HG02678 (cell line): ENCODE measurements around the gene CPAMD8.
"Not testable (repeated sequence)": the region's sequence is repeated elsewhere in the genome, so short reads cannot be mapped to it uniquely, and the experiment has no call there.

Experiments used
- ATAC-seq: cut with Tn5 transposase; IDR thresholded peaks from one replicate; pipeline ENCODE4 v1.9.1; 2021; ENCODE audit warnings: mild to moderate bottlenecking, moderate library complexity; ENCODE audit not compliant: unreplicated experiment

Gene CPAMD8

DNA sequence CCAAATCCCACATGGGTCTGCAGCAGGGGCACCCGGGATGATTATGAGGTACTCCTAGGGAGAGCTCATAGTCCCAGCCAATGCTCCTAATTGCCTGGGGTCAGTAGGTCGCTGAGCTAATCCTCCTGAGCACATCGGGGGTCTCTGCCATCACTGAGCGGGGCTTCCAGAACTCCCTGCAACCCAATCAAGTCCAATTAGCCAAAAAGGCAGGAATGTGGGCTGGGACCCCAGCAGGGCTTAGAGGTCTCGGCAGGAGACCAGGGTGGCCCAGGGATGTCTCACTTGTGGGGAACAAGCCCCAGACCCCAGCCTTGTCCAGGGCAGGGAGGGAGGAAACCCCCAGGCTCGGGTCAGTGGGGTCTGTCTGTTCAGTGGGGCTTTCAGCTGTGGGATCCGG lies 17.1 kb upstream of the CPAMD8 start:
- ATAC-seq, result no peak

DNA sequence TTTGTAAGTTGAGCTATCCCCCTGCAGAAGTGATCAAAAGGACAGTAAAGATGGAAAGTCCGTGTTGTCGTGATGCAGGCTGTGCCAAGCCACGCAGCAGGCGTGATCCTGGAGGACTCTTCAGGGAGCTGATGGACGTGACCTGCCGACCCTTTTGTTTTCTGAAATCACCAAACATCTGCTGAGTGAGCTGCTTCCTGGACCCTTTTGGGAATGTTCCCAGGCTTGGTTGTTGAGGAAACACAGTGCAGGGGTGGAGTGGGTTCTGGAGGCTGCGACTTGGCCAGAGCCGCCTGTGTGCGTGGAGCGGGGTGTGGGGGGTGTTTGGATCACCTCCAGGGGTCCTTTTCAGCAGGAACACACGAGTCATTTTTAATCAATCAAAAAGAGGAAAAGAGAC lies 15.4 kb upstream of the CPAMD8 start:
- ATAC-seq, result no peak

DNA sequence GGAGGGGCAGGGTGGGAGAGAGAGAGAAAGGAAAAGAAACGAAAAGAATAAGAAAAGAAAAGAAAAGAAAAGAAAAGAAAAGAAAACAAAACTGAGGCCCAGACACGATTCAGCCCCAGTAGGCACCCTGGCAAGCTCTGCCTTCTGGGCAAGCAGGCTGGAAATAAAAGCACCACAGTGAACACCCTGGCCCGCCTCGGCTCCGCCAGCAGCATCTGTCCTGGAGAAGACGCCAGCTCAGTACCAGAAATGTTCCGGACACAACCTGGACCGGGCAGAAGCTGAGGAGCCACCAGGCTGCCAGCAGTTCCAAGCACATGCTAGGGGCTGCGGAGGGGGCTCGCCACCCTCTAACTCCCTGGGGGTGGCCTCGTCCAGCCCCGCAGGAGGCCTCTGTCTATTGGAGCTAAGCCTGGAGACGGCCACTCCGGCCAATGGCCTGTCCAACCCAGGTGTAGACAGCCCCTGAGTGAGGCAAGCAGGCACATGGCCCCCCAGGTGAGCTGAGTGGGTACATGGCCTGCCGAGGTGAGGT lies 11.4 kb upstream of the CPAMD8 start:
- ATAC-seq, result no peak

DNA sequence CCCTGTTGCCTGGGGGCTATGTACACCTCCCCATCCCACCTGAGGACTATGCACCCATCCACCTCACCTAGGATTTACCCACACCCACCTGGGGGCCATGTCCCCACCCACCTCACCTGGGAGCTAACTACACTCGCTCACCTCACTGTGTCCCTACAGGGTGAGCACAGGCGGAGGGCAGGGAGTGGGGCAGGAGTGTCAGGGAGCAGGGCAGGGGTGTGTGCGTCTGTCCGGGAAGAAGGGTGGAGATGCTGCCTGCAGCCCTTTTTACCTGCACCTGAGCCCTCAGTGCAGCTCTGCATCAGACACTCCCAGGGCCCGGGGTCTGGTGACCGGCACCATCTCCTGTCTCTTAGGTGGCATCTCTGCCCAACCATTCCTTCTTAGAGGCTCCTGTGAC lies 10.6 kb upstream of the CPAMD8 start:
- ATAC-seq, result no peak

DNA sequence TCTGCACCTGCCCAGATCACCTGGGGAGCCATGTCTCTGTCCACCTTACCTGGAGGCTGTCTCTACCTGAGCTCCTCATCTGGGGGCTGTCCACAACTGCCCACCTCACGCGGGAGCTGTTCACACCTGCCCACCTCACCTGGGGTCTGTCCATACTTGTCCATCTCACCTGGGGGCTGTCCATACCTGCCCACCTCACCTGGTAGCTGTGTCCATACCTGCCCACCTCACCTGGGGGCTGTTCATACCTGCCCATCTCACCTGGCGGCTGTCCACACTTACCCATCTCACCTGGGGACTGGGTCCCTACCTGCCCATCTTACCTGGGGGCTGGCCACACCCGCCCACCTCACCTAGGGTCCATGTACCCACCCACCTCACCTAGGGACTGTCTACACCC lies 10.0 kb upstream of the CPAMD8 start:
- no peak for ATAC-seq

DNA sequence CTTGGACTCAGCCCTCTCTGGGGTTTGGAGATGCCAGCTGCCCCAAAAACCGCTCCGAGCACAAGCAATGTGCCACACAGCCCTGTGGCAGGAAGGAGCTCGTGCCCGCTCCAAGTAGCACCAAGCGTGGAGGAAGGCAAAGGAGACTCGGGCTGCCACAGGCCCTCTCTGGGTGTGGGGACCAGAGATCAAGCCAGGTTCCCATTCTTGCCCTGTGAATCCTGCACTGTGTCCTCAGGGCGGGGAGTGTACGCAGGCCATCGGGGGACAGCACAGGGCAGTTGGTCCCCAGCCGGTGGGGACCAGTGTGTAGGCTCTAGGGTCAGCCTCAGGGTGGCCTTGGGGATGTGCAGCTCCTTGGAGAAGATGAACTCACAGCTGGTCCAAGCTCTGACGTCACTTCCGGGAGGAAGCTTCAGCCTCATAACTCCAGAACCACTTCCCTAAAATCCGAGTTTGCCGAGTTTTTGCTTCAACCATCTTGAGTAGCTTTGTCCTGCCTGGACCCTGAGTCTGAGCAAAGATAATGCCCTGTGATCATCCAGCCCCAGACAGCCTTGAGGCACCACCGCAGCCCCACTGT lies 9.3 kb upstream of the CPAMD8 start:
- no peak for ATAC-seq

DNA sequence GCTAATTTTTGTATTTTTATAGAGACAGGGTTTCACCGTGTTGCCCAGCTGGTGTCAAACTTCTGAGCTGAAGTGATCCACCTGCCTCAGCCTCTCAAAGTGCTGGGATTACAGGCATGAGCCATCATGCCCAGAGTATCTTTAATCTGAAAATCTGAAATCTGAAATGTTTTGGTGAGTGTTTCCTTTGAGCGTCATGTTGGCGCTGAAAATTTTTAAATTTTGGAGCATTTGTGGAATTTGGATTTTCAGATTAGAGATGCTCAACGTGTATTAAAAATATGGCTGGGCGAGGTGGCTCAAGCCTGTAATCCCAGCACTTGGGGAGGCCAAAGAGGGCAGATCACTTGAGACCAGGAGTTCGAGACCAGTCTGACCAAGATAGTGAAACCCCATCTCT lies 5.1 kb upstream of the CPAMD8 start:
- ATAC-seq, result no peak

DNA sequence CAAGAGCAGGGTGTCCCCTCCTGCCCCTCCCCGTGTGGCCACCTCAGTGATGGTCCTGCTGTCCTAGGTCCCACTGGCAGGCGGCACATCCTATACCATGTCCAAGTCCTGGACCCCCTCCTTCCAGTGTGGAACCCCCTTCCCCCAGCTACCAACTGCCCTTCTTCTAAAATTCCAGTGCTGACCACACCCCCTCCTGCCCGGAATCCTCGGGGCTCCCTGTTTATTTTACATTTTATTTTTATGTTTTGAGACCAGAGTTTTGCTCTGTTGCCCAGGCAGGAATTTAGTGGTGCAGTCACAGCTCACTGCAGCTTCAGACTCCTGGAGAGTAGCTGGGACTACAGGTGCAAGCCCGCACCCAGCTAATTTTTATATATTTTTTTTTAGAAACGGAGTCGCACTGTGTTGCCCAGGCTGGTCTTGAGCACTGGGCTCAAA lies 945 bp upstream of the CPAMD8 start:
- no peak for ATAC-seq

DNA sequence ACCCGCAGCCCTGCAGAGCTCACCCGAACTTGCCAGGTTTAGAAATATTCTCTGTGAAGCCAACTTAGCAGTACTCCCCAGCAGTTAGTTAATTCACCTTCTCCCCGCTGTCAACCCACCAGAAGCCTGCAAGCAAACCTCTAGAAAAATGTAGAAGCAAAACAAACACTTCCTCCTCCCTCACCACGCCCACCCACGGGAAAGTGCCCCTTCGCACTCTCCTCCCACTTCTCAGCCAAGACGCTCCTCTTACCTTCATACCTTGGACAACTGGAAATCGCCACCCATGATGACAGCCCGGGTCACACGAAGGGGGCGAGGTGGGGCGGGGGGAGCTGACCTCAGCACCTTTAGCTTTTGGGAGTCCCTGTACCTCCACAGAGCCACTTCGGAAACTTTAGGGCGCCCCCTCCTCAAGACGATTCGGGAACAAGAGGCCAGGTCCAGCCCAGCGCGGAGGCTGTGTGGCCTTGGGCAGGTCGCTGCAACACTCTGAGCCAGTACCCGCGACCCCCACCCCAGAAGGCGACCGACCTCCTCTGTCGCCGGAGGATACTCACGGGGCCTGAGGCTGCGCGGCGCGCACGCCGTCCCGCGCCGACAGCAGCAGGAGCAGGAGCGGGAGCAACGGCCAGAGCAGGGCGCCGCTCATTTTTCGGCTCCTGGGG lies 485 bp downstream of the CPAMD8 start:
- ATAC-seq, result no peak

DNA sequence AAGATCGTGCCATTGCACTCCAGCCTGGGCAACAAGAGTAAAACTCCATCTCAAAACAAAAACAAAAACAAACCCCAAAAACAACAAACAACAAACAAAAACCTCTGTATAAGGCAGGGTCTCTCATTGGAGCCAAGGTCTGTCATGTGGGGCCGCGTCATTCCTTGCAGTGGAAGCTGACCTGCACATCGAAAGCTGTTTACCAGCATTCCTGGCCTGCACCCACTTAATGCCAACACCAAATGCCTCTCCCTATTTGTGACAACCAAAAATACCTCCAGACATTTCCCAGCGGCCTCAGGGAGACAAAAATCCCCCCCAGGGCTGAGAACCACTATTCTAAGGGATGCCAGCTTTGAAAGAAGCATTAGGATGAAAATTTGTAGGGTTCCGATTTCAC lies 1.2 kb downstream of the CPAMD8 start:
- no peak for ATAC-seq

DNA sequence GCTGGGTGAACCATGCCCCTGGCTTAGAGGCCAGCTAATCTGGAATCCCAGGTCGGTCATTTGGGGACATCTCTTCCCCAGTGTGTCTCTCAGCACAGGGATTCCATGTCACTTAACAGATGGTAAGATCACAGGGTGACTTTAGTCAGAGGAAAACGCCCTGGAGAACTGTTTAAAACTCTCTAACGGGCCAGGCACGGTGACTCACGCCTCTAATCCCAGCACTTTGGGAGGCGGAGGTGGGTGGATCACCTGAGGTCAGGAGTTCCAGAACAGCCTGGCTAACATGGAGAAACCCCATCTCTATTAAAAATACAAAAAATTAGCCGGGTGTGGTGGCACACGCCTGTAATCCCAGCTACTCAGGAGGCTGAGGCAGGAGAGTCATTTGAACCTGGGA lies 1.7 kb downstream of the CPAMD8 start:
- ATAC-seq, result not testable (repeated sequence)

DNA sequence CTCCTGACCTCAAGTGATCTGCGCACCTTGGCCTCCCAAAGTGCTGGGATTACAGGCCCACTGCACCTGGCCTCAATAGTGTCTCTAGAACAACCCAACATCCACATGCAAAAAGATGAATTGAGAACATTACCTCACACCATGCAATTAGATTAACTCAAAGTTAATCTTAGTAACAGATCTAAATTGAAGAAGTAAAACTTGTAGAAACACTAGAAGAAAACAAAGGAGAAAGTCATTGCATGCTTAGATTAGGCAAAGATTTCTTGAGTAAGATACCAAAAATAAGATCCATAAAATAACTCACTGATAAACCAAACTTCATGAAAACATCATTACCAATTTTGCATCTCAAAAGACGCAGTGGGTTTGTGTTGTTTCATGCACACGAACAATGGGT lies 2.8 kb downstream of the CPAMD8 start:
- ATAC-seq, result no peak

DNA sequence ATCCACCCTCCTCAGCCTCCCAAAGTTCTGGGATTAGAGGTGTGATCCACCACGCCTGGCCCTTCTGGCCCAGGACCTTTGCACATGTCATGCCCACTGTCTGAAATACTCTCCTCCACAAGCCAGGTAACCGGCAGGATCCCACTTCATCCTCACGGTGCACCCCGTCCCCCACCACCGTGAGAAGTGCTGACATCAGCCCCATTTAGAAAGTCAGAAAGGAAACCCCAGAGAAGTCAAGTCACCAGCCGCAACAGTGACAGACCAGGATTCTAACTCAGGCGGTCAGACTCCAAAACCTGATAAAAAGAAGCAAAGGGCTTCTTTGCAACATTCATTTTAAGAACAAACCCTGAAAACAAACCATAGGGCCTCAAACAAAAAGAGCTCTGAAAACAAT lies 3.9 kb downstream of the CPAMD8 start:
- no peak for ATAC-seq

DNA sequence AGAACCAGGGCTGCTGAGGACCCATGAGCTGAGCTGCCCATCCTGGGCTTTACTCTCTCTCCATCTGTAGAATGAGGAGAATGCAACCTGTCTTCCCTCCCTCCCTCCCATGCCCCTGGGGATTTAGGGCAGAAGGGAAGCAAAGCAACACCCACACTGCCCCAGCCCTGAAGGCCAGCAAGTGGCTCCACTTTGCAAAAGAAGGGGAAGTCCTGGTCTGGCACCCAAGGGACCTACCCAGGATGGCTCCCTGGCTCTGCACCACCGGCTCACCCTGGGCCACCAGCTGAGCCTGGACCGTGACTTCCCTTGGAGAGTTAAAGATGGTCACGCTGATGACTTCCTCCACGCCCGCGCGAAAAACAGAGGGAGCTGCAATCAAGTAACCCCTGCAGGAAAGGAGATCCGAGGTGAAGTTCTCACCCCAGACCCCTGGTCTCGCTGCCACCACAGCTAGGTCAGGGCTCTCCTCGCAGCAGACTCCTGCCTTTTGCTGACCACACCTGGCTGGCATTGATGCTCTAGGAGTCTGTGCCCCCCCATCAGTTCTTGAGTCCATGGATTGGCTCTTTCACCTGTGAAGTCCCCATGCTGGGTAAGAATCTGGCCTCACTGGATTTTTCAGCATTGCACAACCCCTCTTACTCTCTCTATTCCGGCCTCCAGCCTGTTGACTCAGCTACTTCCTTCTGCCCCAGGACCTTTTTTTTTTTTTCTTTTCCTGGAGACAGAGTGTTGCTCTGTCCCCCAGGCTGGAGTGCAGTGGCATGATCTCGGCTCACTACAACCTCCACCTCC lies 4.6 kb downstream of the CPAMD8 start:
- no peak for ATAC-seq

DNA sequence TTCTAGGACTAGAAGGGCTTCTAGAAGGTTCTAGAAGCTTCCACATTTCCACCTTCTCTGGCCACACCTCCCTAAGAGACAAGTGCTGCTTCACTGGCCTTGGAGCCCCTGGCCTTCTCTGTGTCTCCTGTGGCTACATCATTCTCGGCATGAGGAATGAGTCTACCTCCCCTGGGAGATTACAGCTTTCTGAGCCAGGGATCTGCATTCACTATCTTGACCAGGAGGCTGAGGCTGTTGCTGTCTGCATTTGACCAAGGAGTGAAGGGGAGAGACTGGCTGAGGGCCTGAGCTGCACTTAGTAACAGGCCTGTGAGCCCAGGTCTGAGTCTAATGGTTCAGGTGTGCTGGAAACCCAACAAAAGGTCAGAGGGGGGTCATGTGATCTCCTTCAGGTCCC lies 5.3 kb downstream of the CPAMD8 start:
- ATAC-seq, result no peak

DNA sequence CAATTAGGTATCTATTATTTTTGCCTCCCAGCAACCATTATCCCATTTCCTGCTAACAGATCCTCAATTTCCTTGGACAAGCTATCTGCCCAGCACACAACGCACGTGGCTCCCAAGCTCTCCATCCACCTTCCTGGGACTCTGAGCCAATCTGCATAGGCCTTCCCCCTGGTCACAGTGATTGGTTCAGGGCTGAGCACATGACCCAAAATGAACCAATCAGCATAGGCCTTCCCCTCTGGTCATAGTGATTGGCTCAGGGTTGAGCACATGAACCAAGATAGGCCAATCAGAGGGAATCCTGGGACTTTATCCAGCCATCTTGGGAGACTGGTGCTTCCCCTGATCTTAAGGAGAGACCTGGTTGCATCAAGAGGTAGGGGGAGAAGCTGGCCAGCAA lies 5.8 kb downstream of the CPAMD8 start:
- no peak for ATAC-seq

DNA sequence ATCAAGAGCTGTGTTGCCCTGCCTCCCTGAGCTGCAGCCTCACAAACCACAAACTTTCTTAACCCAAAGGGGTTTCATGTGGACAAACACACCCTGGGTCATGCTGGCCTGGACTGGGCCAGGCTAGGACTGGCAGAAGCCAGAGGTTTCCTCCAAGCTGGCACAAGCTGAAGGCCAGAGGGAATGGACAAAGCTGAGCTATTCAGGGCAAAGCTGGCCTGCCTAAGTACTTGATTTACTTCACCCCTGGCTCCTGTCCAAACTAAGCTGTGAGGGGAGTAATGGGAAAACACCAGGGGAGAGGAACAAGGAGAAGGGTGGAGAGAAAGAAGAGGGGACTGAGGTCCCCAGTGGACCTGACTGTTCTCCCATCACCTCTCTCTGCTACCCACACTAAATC lies 6.2 kb downstream of the CPAMD8 start:
- no peak for ATAC-seq

DNA sequence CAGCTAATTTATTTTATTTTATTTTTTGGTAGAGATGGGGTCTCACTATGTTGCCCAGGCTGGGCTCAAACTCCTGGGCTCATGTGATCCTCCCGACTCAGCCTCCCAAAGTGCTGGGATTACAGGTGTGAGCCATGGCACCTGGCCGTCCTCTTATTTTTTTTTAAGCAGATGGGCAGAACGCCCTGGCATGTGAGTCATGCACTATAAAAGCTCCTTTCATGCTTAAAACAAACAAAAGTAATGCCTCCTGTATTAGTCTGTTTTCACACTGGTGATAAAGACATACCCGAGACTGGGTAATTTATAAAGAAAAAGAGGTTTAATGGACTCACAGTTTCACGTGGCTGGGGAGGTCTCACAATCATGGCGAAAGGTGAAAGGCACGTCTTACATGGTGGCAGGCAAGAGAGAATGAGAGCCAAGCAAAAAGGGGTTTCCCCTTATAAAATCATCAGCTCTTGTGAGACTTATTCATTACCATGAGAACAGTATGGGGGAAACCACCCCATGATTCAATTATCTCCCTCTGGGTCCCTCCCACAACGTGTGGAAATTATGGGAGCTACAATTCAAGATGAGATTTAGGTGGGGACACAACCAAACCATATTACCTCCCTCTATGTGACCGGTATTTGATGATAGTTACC lies 12.3 kb downstream of the CPAMD8 start:
- not testable (repeated sequence) for ATAC-seq

DNA sequence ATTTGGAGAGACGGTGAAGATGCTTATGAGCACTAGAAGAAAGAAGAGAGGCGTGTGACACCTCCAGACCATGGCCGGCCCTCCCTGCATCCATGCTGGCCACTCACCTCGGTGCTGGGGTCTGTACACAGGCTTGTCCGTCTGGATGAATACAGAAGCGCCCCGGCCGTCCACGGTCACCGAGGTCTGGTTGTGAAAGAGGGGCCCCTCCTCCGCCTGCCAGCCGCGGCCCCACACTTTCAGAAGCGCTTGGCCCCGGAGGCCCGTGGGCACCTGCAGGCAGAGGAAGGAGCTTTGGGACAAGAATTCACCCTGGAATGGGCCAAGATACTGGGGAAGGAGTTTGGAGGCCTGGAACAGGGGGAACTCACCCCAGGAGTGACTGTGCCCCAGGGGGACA lies 15.1 kb downstream of the CPAMD8 start:
- ATAC-seq, result no peak

DNA sequence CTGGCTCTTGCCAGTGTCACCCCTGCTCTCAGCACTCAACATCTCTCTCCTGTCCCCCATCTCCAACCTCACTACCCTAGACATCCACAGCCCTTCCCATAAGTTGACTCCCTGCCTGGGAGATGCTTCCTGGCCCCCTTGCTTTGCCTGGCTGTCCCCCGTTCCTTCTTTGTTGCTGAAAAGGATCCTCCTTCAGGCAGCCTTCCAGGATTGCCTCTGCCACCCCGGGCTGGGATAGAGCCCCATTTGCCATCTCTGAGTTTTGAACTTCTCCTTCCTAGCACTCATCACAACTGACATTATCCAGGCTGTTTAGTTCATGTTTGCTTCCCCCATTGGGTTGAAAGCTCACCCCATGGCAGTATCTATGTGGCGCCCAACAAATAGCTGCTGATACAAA lies 20.0 kb downstream of the CPAMD8 start:
- no peak for ATAC-seq

DNA sequence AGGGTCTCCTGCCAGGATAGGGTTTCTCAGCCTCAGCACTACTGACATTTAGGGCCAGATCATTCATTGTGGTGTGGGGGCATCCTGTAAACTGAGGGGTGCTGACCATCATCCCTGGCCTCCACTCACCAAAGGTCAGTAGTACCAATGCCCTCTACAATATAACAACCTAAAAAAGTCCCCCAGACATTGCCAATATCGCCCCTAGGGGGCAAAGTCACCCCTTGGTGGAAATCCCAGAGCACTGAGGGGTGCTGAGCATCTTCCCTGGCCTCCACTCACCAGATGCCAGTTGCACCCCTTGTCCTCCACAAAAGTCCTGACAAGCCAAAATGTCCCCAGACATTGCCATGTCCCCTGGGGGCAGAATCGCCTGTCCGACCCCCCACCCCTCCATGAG lies 21.6 kb downstream of the CPAMD8 start:
- no peak for ATAC-seq

DNA sequence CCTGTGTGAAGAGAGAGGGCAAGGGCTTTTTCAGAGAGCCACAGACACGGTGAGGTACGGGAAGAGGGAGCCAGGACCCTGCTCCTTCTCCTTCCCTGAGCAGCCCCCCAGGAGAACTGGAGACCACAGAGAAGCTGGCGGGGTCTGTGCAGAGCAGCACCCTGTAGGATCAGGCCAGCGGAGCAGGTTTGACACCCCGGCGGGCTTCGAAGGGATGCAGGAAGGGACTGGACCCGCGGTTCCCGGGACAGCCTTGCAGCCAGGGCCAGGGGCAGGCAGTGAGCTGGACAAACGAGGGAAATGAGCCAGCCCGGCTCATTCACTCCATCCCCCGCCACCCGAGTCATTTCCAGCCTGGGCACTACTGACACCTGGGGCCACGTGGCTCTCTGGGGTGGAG lies 22.2 kb downstream of the CPAMD8 start:
- ATAC-seq, result no peak
